DND-41 (cell line): ENCODE measurements around the gene ATP10A.

Experiments
- CTCF ChIP-seq: IDR thresholded peaks from 2 replicates; pipeline ENCODE4 v1.5.1; 2012; ENCODE audit warnings: borderline replicate concordance, low read length, moderate library complexity, mild to moderate bottlenecking; ENCODE audit not compliant: poor library complexity, severe bottlenecking; ENCODE audit errors: extremely low read depth
- EZH2 ChIP-seq: IDR thresholded peaks from 3 replicates; pipeline ENCODE4 v1.6.1; 2012; ENCODE audit warnings: borderline replicate concordance, low read depth, mild to moderate bottlenecking, moderate library complexity, low read length, inconsistent platforms; ENCODE audit not compliant: severe bottlenecking

GRCh38 chr15:25761971-25762662 lies 101.0 kb downstream of the ATP10A start:
- no peak for TF ChIP-seq CTCF
- TF ChIP-seq EZH2 = no peak
